Subcutaneous abdominal adipose tissue (tissue), 5 donors: ENCODE data around the gene ZNF208.

ENCODE experiments used
- H3K27ac ChIP-seq: one replicate; pipeline ENCODE4 v1.7.0; 2013; ENCODE audit warnings: low read depth, mild to moderate bottlenecking, inconsistent platforms, low read length, moderate library complexity
- H3K27me3 ChIP-seq, 5 donors: one replicate each; pipeline ENCODE4 v1.7.0; 2013; ENCODE audit warnings: low read length in 5 of 5, inconsistent platforms in 1 of 5; ENCODE audit not compliant: control insufficient read depth in 5 of 5, insufficient read depth in 4 of 5
- H3K36me3 ChIP-seq, 5 donors: one replicate each; pipeline ENCODE4 v1.7.0; 2013; ENCODE audit warnings: low read length in 5 of 5; ENCODE audit not compliant: control insufficient read depth in 5 of 5, insufficient read depth in 5 of 5
- H3K4me1 ChIP-seq, 5 donors: one replicate each; pipeline ENCODE4 v1.7.0; 2013; ENCODE audit warnings: low read length in 5 of 5, mild to moderate bottlenecking in 3 of 5, moderate library complexity in 1 of 5; ENCODE audit not compliant: control insufficient read depth in 5 of 5, insufficient read depth in 5 of 5
- H3K4me3 ChIP-seq, 5 donors: one replicate each; pipeline ENCODE4 v1.7.0; 2013; ENCODE audit warnings: low read length in 5 of 5, low read depth in 1 of 5
- H3K9ac ChIP-seq, 5 donors: one replicate each; pipeline ENCODE4 v1.7.0; 2013; ENCODE audit warnings: low read length in 5 of 5, mild to moderate bottlenecking in 4 of 5, moderate library complexity in 3 of 5
- H3K9me3 ChIP-seq, 5 donors: one replicate each; pipeline ENCODE4 v1.7.0; 2013; ENCODE audit warnings: low read length in 5 of 5; ENCODE audit not compliant: control insufficient read depth in 5 of 5
- donor health status: healthy.
- donor health status: healthy.
- donor health status: healthy.
- donor health status: healthy.
- donor health status: healthy.

Gene ZNF208

GRCh38 chr19:21934131-21934530 is 76.6 kb downstream of the ZNF208 start:
- no peaks in the 10 kb centered on the region for H3K27me3 ChIP-seq
- no peak overlapping the region for H3K27ac ChIP-seq
- peaks cover 8 to 34% (median 13%) of the 10 kb centered on the region in 5 donors for H3K9me3 ChIP-seq
- no peaks in the 10 kb centered on the region for H3K4me1 ChIP-seq
- no peak overlapping the region for H3K4me3 ChIP-seq
- no peak overlapping the region for H3K9ac ChIP-seq
- no peaks in the 10 kb centered on the region for H3K36me3 ChIP-seq

- Histone ChIP-seq H3K27me3 (no peaks in the 10 kb centered on the region), H3K9ac (no peak overlapping the region), H3K36me3 (no peaks in the 10 kb centered on the region), H3K27ac (no peak overlapping the region), H3K4me1 (no peaks in the 10 kb centered on the region), H3K9me3 (peaks cover 5 to 81% (median 46%) of the 10 kb centered on the region in 5 donors), H3K4me3 (no peak overlapping the region)
Measured at GRCh38 chr19:21922276-21922675, 88.5 kb downstream of the ZNF208 start.

DNA sequence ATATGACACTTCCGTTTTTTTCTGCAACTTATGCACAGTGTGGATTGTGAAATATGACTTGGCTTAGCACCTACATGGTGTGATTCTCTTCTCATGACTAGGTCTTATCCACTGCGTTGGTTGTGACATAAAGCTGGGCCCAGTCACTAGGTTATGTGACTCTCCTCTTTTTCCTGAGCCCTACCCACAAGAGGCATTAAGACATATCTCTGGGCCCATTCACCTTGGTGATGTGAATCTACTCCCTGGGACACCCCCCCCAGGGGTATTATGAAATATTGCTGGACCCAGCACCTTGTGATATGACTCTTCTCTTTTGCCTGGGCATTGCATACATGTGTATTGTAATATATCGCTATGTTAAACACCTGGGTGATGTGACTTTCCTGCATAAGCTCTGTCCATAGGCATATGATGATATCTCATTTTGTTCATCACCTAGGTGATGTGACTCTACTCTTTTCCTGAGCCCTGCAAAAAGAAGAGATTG is 89.0 kb downstream of the ZNF208 start:
- Histone ChIP-seq H3K9me3 (peaks cover 2 to 82% (median 47%) of the 10 kb centered on the region in 5 donors), H3K4me3 (no peak overlapping the region), H3K4me1 (no peaks in the 10 kb centered on the region), H3K27ac (no peak overlapping the region), H3K9ac (no peak overlapping the region), H3K36me3 (no peaks in the 10 kb centered on the region), H3K27me3 (no peaks in the 10 kb centered on the region)

- no peaks in the 10 kb centered on the region for H3K36me3 ChIP-seq
- no peaks in the 10 kb centered on the region for H3K4me1 ChIP-seq
- no peaks in the 10 kb centered on the region for H3K27me3 ChIP-seq
- peaks cover 4 to 52% (median 41%) of the 10 kb centered on the region in 5 donors for H3K9me3 ChIP-seq
- no peak overlapping the region for H3K9ac ChIP-seq
- peak overlapping the region in 1 of 5 donors; percentile 2 for H3K4me3 ChIP-seq
- no peak overlapping the region for H3K27ac ChIP-seq
Measured at GRCh38 chr19:21915411-21915810, 95.3 kb downstream of the ZNF208 start.

DNA sequence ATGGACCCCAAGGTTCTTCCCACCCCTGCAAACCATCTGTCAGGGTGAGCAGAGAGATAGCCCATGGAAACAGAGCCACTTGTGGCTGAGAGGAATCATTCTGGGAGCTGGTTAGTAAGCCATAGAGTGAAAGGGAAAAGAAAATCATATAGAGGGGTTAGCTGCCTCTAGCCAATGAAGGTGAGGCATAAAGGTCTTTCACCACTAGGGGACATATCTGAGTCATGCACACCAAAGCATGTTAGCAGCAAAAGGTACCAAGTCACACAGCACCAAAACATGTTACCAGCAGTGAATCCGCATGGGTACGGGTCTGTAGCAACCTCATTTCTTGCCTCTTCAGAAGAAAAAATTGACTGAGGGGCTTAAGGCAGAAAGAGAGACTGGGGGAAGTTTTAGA is 98.1 kb downstream of the ZNF208 start:
- Histone ChIP-seq H3K27ac (no peak overlapping the region), H3K9me3 (peaks cover 4 to 37% (median 28%) of the 10 kb centered on the region in 5 donors), H3K27me3 (no peaks in the 10 kb centered on the region), H3K4me1 (no peaks in the 10 kb centered on the region), H3K36me3 (no peaks in the 10 kb centered on the region), H3K4me3 (no peak overlapping the region), H3K9ac (no peak overlapping the region)

DNA sequence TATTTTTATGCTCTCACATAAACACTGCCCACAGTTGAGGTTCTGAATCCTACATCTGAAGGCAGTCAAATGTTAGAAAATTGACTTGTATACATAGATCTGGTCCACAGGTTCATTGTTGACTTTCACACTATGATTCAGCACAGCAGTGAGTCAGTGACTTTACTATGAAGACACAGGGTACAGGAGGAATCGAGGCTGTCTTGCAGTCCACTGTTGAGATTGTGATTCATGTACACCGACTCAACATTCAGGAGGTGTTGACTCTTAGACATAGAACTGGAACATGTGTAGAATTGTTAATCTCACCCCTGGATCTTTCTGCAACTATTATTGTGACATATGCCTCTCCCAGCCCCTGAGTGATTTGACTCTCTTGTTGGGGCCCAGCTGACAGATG is 100.4 kb downstream of the ZNF208 start:
- no peaks in the 10 kb centered on the region for H3K4me1 ChIP-seq

GRCh38 chr19:21908066-21908465 is 102.7 kb downstream of the ZNF208 start:
- Histone ChIP-seq H3K36me3 (no peaks in the 10 kb centered on the region), H3K9ac (no peak overlapping the region), H3K4me1 (no peaks in the 10 kb centered on the region), H3K27ac (no peak overlapping the region), H3K9me3 (peaks cover 4 to 31% (median 16%) of the 10 kb centered on the region in 5 donors), H3K4me3 (no peak overlapping the region), H3K27me3 (no peaks in the 10 kb centered on the region)

More for the DNA sequence above, 100.4 kb downstream of the ZNF208 start:
- Histone ChIP-seq H3K4me3 (no peak overlapping the region), H3K27me3 (no peaks in the 10 kb centered on the region), H3K9ac (no peak overlapping the region), H3K27ac (no peak overlapping the region), H3K9me3 (peaks cover 5 to 34% (median 18%) of the 10 kb centered on the region in 5 donors), H3K36me3 (no peaks in the 10 kb centered on the region)

- Histone ChIP-seq H3K9ac (no peak overlapping the region), H3K4me1 (no peaks in the 10 kb centered on the region), H3K27me3 (no peaks in the 10 kb centered on the region), H3K36me3 (no peaks in the 10 kb centered on the region), H3K4me3 (no peak overlapping the region), H3K9me3 (peaks cover 3 to 28% (median 12%) of the 10 kb centered on the region in 5 donors), H3K27ac (no peak overlapping the region)
Measured at GRCh38 chr19:21907516-21907915, 103.2 kb downstream of the ZNF208 start.

GRCh38 chr19:21902571-21902970 is 108.2 kb downstream of the ZNF208 start:
- no peaks in the 10 kb centered on the region for H3K36me3 ChIP-seq
- H3K9ac ChIP-seq: no peak overlapping the region
- H3K4me3 ChIP-seq: no peak overlapping the region
- no peaks in the 10 kb centered on the region for H3K4me1 ChIP-seq
- no peak overlapping the region for H3K27ac ChIP-seq
- H3K9me3 ChIP-seq: peaks cover 4 to 19% (median 11%) of the 10 kb centered on the region in 5 donors
- no peaks in the 10 kb centered on the region for H3K27me3 ChIP-seq

DNA sequence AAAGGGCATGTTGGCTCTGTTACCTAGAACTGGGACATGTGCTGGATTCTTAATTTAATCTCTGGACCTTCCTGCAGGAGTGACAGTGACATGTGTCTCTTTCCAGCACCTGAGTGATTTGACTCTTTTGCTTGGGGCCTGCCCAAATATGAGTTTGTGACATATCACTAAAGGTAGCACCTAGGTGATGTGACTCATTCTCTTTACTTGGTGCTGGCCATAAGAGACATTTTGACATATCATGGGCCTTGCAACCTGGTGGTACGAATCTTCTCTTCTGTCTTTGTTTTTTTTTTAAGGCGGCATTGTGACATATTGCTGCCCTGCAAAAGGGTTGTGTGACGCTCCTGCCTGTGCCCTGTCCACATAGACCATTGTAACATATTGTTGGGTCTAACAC is 108.9 kb downstream of the ZNF208 start:
- no peaks in the 10 kb centered on the region for H3K4me1 ChIP-seq
- no peak overlapping the region for H3K27ac ChIP-seq
- H3K9ac ChIP-seq: no peak overlapping the region
- no peak overlapping the region for H3K4me3 ChIP-seq
- H3K9me3 ChIP-seq: peaks cover 4 to 14% (median 11%) of the 10 kb centered on the region in 5 donors
- H3K27me3 ChIP-seq: no peaks in the 10 kb centered on the region
- H3K36me3 ChIP-seq: no peaks in the 10 kb centered on the region
